Stimulated activated CD8-positive, alpha-beta memory T cell treated with anti-CD3 and anti-CD28 coated beads, Interleukin-15, amount 100 ng/mL, for 1 hour (primary cell): ENCODE results near the gene OCA2.

Experiments
- DNase-seq: peaks from one replicate; pipeline ENCODE4 v3.0.0-alpha.2; 2020; ENCODE audit warnings: low read depth

Gene OCA2

GRCh38 chr15:27845535-27846369, 253.4 kb downstream of the OCA2 start:
- DNase-seq = no peak

DNA sequence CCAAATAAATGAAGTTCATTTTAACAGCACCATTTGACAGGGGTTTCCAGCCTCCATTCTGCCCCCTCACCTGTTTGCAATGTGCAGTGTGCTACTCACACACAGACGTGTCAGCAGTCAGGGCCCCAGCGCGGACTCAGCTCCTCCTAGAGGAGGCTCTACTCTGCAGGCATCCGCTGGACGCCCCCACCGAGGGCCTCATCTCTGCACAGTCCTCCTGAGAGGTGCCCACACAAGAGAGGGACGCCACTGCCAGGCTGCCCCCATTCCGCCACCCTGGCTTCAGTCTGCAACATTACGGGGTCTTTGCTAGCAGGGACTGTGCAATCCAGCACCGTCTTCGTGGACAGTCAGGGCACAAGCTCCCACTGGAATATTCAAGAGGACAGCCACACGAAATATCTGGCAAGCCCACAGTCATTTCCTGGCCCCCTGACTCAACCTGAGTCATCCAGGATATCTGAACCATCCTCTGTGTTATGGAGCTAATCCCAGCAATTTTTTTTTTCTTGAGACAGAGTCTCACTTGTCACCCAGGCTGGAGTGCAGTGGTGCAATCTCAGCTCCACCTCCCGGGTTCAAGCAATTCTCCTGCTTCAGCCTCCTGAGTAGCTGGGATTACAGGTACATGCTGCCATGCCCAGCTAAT, 255.0 kb downstream of the OCA2 start:
- no peak for DNase-seq

- no peak for DNase-seq
Observed at GRCh38 chr15:27843146-27843545, 256.0 kb downstream of the OCA2 start.

GRCh38 chr15:27842526-27842925, 256.6 kb downstream of the OCA2 start:
- no peak for DNase-seq

DNA sequence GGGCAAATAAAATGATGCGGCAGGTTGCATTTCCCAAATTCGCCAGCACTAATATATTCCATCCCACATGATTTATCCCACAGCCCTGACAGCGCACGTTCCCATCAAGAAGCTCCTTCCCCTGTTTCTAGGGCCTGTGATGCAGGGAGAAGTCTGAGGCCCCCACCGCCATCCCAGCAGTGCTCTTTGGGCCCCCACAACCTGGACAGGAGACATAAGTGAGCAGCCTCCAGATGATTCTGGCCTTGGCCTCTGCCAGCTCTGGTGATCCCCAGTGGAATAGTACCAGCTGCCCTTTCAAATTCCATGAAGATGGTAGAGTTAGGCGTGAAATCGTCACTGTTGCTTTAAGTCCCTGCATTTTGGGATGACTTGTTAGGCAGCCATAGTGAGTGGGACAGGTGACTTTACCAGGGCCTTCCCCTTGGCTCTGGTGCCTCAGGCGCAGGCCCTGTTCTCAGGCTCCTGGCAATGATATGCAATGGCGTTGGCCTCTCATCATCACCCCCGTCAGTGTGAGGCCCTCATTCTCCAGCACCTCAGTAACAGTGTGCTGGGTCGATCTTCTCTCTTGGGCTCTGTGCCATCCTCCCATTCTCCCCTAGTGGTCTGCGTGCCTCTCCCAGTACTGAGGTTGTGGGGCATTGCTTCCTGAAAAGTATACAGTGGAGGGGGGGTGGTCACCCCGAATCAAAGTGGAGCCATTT, 263.7 kb downstream of the OCA2 start:
- DNase-seq = no peak

DNA sequence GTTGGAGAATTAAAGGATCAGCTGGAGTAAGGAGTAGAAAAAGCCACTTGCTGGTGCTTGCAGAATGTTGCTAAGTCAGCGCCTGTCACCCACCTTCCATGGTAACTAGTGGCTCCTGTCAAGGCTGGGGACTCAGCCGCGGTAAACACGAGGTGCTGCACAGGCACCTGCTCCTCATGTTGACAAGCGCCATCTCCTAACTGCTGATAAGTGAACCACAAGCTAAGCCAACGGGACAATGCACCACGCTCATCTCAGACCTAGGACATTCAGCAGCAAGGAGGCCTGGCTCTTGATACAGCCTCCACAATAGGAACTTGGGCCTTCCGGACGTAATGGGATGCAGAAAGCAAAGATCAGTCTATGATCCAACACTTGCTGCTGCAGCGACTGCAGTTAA, 264.4 kb downstream of the OCA2 start:
- no peak for DNase-seq

GRCh38 chr15:27833974-27834373, 265.1 kb downstream of the OCA2 start:
- no peak for DNase-seq

- no peak for DNase-seq
Observed at GRCh38 chr15:27833178-27833577, 265.9 kb downstream of the OCA2 start.

DNA sequence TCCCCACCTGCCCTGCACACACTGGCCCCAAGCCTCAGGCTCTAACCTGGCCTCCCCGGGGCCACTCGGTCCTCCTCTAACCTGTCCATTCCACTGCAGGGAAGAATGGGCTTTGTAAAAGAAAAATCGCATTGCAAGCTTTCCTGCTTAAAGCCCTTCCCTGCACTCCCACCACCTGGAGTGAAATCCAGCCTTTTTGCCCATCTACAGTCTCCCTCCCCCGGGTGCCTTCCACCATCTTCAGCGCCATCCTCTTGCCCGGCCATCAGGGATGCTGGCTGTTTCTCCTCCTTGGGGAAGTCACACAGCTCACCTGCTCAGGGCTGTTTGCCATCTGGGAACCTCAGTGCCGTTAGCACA, 266.9 kb downstream of the OCA2 start:
- no peak for DNase-seq

DNA sequence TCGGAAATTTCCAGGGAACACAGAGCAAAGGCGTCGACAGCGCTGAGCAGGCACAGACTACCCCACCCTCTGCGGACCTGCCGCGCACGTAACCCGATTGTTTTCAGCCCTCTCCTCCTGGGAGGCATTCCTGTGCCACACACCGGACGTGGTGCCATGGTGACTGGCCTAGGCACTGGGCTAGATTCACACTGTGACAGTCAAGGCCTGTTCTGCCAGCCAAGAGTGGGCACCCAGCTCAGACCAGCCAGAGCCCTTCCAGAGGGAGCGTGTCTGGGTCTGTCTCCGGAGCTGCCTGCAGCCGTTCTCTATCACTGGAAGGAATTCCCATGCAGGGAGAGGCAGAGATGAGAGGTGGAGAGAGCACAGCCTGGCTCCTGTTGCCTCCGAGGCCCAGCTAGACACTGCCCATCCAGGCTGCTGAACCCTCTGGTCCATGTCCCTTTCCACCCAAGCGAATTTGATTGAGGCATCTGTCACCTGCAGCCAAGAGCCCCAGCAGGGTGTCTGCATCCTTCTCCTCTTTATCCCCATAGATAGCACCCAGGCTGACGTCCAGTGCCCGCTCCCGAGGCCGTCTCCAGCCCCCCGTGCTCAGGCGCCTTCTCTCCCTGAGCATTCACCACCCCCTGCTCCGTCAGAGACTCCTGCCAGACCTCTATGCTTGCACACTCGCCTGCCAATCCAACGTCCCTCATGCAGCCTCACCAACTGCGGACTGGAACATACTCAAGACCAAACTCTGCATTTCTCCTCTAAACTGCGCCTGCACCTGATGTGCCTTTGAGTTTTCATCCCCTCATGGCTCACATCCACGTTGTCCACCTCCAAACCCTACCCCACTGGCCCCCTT, 267.5 kb downstream of the OCA2 start:
- DNase-seq = no peak

GRCh38 chr15:27828746-27829145, 270.4 kb downstream of the OCA2 start:
- no peak for DNase-seq

DNA sequence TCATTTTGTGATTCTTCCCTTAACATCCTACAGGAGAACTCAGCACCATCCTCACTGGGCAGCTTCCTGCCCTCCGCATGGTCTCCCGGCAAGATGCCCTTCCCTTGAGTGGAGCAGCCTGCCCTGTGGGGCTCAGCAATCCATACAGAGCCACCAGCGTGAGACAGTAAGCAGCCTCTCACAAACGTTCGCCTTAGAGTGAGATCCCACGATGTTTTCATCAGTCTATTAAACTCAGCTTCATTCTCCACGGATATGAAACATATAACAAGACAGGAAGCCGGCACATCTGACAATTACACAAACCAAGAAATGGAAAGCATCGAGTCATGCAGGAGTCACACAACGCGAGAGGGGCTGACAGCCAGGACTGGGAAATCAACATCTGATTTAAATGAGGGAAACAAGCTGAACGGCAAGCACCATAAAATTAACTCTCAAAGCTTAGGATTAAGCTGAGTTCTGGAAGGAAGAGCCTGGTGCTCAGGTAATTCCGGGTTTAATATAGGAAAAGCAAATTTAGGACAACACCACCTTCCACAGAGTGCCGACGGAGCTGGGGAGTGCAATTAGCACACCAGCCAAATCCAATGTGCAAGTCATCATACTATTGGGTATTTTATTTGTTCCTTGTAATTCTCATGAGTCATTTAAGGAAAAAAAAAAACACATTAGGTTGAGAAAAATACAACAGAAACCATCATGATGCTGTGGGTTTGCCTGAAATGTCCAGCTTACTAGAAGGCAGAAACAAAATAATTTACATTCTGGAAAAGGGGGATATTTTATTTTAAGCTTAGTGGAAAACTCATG, 272.0 kb downstream of the OCA2 start:
- DNase-seq = no peak

- no peak for DNase-seq
Observed at GRCh38 chr15:27826411-27826810, 272.7 kb downstream of the OCA2 start.

DNA sequence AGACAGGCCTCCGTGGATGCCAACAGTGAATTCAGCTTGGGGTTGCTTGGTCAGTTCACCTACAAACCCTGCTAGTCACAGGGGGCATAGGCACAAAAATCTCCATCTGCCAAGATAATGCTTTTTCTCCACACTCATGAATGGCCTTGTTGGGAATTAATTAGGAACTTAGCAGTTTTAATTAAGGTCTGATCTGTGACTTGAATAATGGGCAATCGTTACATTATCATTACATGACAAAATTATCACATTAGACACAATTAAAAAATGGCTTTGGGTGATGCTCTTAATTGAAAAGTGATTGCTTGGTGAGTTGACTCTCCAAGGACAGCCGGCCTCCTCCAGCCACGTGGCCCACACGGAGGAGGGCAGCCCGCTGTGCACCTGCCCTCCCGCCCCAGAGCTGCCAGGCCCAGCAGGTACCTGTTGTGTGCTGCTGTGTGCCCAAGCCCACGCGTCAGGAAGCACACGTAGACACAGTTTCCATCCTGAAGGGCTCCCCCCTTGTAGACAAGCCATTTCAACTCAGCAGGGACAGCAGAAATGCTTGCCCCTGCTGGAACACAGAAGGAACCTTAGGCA, 274.2 kb downstream of the OCA2 start:
- no peak for DNase-seq

GRCh38 chr15:27821273-27821672, 277.8 kb downstream of the OCA2 start:
- DNase-seq = no peak

DNA sequence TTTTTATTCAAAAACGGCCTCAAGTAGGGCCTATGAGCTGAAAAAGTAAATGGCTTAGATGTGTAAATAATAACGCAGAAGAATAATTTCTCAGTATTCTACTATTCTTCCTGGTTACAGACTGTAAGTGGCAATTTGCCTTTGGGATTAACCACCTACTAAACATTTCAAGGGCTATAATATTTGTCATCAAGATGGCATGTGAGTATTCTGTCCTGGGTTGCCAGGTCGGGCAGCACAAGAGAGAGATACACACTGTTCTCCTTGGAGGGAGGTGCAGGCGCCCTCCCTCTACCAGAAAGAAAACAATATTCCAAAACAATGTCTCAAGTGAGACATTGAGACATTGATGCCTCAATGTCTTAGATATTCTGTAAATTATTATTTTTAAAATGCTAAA, 278.4 kb downstream of the OCA2 start:
- DNase-seq = no peak

DNA sequence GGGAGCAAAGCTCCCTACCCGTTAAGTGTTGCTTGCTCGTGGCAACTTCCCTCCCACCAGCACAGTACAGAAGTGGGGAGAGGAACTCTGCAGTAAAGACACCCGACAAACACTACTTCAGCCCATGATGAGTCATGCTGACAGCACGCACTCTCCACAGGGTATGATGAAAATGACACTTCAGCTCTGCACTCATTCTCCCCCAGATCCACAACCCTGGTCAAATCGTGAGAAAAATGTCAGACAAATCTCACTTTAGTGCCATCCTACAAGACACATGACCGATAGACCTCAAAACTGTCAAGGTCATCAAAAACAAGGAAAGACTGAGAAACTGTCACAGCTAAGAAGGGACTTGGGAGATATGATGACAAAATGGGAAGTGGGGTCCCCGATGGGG, 278.9 kb downstream of the OCA2 start:
- no peak for DNase-seq

DNA sequence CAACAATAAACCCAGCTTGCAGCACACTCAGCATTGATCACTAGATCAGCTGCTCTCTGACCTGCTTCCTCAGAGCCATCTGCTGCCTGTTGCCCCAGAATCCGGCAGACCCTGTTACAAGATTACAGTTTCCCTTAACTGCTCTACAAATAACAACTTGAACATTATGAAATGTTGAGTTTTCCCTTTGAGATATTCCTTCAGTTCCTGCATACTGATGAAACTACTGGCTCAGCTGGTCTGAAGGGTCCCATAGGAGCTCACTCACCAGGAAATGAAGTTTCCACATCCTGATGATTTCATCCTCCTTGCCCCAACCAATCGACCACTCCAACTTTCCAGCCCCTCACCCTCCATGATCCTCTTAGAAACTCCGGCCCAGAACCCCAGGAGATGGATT, 281.9 kb downstream of the OCA2 start:
- no peak for DNase-seq

- no peak for DNase-seq
Observed at GRCh38 chr15:27816790-27817189, 282.3 kb downstream of the OCA2 start.

- no peak for DNase-seq
Observed at GRCh38 chr15:27815035-27815434, 284.1 kb downstream of the OCA2 start.

DNA sequence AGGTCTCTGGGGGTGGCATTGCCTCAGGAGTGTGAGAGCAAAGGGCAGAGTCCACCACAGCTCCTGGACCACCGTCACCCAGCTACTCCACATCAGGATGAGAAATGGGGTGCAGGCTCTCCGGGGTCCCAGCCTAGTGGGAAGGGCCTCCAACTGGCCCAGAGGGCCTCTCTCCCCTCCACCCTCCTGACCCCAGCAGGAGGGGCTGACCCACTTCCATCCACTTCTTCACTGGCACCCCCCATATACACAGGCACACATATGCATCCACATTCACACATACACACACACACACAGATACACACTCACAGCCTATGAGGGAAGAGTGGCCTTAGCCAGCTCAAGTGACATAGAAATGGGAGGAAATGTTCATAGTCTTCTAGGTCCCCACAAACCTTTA, 286.0 kb downstream of the OCA2 start:
- no peak for DNase-seq
